AG20443 (cell line): ENCODE data around the gene FCER2.

ENCODE experiments used
- DNase-seq: peaks from one replicate; pipeline ENCODE4 v3.0.0; 2012; ENCODE audit warnings: low spot score, mixed read lengths

The FCER2 gene

DNA sequence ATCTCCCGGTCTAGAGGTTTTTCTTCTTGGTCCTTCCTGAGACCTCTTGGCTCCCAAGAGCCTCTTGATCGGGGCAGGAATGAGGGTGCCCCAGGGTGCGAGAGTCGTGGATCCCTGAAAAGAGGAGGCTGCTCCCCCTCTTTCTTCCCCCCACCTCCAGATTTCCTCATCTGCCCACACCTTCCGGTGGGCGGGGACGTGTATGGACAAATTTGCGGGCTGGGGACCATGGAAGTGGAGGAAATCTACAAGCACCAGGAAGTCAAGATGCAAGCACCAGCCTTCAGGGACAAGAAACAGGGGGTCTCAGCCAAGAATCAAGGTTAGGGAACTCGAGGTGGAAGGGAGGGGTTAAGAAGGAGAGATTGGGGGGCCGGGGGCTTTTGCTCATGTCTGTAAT, 25.1 kb downstream of the FCER2 start, which contains the start of gene MCEMP1:
MCEMP1 (plus strand) TSS at position 237 of the 400 bp plus-strand sequence; CDS start at position 268, 31 bp downstream.
- DNase-seq: no peak

DNA sequence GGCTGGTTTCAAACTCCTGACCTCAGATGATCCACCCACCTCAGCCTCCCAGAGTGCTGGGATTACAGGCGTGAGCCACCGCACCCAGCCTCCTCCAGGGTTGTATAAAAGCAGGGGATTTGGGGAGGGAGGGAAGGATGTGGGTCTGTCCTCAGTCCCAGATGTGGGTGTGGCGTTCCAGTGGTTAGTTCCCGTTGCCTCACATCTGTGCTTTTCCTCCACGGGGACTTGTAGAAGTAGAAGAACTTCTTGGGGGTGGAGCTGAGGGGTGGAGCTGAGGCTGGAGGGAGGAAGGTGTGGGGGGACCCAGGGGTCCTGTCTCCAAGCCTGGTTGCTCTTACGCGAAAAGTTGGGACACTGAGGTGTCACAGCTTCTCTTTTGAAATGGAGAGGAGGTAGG, 25.6 kb downstream of the FCER2 start:
- DNase-seq: no peak

DNA sequence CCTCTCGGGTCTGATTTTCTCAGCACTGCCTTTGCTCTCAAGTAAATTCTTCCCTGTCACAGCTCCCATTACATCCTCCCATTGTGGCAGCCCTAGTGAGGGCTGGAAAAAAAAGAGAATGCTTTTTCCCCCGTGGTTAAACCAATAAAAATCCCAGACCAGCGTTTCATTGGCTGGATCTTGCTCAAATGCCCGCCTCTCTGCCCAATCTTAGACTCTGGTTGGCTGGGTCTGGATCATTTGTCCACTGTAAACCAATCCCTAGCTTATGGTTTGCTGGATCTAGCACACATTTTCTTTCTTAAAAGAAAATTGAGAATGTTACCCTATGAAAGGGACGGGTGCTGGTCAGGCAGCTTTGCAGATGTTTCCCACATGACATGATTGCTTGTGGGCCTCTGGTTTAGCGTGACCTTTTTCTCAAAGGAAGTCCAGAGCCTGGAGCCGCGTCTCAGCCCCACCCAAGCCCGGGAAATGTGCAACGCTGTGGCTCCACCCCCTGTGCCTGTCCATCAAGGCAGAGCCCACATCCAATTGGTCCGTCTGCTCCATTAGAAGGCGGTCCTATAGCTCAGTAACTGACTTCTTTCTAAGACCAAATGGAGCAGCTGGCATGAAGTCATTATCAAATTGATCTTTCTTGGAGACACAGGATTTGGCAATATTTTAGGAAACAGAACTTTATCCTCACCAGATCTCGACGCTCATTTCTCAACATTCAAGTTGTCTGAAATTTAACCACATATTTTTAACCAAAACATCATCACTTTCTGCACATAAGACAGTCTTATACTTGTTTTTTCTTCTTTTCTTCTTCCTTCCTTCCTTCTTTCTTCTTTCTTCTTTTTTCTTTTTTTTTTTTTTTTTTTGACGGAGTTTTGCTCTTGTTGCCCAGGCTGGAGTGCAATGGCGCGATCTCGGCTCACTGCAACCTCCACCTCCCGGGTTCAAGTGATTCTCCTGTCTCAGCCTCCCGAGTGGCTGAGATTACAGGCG, 27.6 kb downstream of the FCER2 start:
- DNase-seq: peak; percentile 87

DNA sequence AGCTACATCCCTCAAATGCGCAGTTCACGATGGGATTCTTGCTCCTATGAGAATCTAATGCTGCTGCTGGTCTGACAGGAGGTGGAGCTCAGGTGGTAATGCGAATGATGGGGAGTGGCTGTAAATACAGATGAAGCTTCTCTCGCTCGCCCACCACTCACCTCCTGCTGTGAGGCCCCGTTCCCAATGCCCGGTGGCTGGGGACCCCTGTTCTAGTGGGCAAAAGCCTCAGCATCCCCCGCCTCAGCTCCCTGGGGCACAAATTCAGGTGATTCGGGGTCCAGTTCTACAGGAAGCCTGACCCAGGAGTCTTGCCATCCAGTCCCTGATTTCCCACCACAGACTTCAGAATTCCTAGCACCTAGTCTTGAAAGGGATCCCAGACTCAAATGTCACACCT, 29.4 kb downstream of the FCER2 start:
- no peak for DNase-seq

DNA sequence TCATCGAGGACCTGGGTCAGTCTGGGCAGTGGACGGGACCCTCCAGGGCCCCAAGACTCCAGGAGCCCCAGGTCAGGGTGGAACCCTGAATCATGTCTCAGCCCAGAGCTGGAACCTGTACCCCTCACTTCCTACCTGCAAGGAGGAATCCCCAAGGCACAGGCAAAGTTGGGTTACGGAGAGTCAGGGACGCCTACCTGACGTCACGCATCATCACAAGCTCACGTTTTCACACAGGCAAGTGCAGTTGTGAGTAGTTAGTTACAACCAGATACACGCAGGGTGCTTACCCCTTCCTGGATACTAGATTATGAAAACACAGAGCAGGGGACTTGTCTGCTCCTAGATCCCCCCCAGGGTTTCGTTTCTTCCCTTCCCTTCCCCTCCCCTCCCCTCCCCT, 31.1 kb downstream of the FCER2 start:
- DNase-seq: no peak

DNA sequence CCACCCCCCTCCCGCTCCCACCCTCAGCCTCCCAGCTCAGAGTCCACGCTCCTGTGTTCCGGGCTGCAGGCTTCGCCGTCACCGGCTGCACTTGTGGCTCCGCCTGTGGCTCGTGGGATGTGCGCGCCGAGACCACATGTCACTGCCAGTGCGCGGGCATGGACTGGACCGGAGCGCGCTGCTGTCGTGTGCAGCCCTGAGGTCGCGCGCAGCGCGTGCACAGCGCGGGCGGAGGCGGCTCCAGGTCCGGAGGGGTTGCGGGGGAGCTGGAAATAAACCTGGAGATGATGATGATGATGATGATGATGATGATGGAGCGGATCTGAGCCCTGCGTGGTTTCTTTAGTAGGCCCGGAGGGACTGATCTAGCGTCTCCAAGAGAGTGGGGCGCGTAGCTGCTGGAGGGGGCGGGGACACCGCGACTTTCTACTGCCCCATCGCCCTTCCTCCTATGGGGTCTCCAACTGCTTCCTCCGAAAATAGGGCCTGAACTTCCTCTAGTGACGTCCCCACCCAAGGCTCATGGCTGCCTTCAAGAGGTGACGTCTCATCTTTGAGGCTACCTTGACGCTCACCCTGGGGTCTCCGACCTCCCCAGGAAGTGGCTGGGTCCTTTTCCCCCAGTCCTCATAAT, 31.7 kb downstream of the FCER2 start:
- no peak for DNase-seq

DNA sequence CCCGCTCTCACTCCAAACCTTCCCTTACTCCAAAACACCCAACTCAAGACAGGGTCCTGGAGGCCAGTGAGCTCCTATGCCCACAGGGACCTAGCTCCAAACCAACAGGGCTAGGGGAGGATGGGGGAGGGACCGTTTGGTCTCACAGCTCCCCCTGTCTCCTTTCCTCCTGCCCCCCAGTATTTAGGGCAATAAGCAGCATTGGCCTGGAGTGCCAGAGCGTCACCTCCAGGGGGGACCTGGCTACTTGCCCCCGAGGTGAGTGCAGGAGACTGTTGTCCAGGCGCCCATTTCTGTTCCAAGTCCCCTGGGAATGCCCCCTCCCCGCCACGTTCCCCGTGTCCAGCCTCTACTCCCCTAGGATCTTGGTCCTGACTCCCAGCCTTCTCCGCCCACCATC, 32.3 kb downstream of the FCER2 start:
- no peak for DNase-seq

DNA sequence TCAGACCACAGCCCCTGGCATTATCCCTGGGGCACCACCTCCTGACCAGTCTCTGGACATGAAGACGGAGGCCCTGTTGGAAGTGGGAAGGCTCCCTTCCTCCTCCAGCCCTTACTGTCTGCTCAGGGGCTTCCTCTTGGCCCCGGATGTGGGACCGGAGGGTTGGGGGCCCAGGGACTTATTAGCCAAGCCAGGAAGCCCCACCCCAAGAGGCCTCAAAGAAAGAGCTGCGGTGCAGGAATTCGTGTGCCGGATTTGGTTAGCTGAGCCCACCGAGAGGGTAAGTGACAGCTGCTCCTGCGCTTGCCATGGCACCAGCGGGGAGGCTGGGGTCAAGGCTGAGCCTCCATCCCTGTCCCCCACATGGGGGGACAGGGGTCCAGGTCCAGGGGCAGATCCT, 33.1 kb downstream of the FCER2 start, which contains the start of gene RETN:
RETN (plus strand) TSS at position 208 of the 400 bp plus-strand sequence. CDS start 278 bp downstream, outside the sequence.
- DNase-seq: no peak

DNA sequence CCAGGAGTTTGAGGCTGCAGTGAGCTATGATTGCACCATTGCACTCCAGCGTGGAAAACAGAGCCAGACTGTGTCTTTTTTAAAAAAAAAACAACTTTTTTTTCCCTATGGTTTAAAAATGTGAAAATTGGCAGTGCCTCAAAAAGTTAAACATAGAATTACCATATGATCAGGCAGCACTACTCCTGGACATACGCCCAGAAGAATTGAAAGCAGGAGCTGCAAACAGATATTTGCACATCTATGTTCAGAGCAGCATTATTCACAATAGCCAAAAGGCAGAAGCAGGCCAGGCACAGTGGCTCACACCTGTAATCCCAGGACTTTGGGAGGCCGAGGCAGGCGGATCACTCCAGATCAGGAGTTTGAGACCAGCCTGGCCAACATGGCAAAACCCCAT, 36.9 kb downstream of the FCER2 start:
- DNase-seq: no peak

DNA sequence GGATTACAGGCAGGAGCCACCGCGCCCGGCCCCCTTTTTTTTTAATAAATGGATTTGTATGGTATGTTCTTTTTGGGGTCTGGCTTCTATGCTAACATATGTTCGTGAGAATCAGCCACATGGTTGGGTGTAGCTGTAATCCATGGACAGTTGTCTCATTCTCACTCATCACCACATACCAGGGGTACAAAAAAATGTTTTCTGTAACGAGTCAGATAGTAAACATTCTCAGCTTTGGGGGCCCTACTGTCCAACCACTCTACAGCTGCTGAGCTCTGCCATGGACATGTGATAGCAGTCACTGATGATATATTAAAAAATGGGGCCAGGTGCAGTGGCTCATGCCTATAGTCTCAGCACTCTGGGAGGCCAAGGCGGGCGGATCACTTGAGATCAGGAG, 38.2 kb downstream of the FCER2 start:
- DNase-seq: no peak

DNA sequence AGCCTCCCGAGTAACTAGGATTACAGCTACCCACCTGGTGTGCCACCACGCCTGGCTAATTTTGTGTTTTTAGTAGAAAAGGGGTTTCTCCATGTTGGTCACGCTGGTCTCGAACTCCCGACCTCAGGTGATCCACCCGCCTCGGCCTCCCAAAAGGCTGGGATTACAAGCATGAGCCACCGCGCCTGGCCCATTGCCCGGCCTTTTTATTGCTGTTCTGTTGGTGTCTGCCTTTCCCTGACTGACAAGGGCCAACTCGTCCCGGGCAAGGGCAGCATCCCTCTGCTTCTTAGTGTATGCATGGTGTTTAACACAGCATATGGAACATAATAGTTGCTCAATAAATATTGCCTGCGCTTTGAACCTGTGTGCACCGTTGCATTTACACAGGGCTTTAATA, 39.3 kb downstream of the FCER2 start:
- DNase-seq: no peak

DNA sequence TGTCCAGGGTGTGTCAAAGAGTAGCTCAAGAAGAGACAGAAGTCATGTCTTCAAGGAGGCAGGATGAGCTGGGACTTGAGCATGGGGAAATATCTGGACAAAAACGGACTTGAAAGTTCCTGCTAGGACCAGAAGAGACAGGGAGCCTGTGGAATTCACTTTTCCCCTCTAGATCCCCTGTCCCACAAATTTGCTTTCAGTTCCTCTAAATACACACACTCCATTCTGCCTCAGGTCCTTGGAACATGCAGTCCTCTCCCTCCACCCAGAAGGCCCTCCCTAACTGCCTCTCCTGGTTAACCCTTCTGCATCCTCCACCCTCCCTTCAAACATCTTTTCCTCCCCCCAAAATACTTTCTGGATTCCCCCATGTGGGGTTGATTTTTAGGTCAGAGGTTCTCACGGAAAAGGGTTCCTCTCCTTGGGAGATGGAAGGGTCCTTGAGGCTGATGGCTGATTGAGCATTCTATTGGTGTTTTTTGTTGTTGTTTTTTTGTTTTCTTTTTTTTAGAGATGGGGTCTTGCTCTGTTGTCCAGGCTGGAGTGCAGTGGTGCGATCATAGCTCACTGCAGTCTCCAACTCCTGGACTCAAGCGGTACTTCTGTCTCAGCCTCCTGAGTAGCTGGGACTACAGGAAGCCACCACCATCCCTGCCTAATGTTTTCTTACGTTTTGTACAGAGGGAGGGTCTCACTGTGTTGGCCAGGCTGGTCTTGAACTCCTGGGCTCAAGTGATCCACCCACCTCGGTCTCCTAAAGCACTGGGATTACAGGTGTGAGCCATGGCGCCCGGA, 40.0 kb downstream of the FCER2 start:
- DNase-seq: no peak

DNA sequence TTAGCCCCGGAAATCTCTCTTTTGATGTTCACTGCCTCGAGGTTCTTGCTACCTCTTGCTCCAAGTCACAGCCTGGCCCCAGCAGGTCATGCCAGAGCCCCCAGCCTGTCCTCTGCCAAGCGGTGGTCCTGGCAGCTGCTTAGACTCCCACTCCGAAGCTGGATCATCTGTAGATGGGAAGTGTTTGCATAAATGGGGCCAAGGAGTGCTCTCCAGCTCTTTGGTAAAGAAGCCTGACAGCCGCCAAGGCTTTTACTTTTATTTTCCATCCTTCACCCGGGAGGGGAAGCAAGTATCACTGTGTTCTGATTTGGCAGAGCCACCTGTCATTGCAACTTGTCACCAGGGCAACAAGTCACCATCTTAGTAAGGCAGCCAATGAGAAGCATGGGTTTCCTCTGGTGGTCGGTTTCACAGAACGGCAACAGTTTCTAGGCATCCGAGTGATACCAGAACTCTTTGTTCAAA, 43.7 kb downstream of the FCER2 start:
- no peak for DNase-seq

DNA sequence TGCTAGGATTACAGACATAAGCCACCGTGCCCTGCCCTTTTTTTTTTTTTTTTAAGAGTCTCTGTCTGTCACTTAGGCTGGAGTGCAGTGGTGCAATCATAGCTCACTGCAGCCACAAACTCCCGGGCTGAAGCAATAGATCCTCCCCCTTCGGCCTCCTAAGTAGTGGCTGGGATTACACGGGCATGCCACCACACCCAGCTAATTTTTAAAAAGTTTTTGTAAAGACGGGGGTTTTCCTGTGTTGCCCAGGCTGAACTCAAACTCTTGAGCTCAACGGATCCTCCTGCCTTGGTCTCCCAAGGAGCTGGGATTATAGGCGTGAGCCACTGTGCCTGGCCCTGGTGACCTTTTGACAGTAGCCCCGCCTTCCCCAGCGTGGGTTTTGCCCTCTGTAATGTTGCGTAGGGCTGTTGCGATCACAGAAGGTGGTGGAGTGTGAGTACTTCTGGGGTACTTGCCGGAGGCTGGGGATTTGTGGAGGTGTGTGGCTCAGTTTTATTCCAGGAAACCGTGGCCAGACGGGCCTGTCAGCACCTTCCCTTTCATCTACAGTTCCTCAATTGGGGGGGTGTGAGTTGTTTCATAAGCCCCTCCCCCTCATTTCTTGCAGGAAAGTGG, 44.7 kb downstream of the FCER2 start:
- DNase-seq: no peak

DNA sequence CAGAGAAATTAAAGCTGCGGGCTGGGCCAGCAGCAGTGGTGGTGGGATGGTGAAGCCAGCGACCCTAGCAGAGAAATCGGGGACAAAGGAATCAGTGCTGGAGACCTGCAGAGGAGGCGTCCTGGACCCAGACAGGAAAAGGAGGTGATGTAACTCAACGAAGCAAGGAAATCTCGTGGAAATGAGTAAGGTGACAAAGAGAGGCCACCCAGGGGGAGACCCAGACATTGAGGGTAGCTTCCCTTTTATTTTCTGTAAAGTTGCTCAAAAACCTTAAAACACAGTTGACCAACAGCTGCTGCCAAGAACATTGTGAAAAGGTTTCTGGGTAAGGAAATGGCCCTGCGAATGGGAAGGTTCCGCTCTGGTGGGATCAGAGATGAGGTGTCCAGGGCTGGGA, 46.4 kb downstream of the FCER2 start:
- no peak for DNase-seq

DNA sequence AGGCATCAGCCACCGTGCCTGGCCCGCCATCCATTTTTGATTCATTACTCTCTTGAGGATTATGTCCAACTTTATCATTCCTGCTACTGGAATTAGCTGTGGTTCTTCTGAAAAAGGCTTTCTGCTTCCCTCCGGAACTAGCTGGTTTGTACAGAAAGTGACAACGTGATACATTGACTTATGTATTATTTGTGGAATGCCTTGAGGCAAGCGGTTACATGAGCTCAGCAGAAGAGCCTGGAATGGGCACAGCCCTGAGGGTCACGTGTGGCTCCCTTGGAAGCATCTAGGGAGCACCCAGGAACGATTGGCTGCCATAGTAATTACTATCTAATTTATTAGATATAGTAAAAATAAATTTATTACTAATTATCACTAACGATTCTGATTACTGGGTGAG, 47.5 kb downstream of the FCER2 start:
- no peak for DNase-seq

DNA sequence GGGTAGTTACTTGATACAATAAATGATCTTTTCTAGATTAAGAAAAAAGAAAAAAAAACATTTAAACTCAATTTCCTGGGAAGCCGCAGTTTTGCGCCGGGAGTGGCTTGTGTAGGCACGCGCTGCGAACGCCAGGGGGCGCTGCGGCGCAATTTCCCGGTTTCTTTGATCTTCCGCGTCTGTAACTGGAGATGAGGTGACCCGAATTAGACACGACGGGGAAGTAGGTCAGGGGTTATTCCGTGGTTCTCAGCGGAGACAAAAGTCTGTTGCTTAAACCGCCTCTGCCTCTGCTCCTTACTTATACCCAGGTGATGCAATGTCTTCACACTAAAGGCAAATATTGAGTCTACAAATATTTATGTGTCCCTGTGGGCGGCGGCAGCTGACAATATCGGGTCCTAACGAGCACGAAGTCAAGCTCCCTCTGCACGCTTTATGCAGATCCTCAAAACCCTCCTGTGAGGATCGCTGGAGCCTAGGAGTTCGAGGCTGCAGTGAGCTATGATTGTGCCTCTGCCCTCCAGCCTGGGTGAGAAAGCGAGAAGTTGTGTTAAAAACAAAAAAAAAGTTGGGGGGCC, 49.8 kb downstream of the FCER2 start:
- DNase-seq: peak; percentile 86

DNA sequence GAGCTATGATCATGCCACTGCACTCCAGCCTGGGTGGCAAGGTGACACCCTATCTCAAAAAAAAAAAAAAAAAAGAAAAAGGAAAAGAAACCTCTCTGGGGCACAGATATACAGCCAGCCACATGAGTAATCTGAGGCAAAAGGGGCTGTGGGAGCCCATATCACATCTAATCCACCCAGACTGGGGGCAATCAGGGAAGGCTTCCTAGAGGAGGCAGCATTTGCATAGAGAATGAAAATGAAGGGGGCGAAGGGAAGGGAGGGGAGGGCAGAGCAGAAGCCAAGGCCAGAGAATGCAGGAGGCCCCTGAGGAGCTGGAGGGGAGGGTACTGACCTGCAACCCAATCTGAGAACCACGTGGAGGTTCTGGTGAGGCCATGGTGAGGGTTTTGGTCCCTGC, 51.8 kb downstream of the FCER2 start:
- DNase-seq: no peak

DNA sequence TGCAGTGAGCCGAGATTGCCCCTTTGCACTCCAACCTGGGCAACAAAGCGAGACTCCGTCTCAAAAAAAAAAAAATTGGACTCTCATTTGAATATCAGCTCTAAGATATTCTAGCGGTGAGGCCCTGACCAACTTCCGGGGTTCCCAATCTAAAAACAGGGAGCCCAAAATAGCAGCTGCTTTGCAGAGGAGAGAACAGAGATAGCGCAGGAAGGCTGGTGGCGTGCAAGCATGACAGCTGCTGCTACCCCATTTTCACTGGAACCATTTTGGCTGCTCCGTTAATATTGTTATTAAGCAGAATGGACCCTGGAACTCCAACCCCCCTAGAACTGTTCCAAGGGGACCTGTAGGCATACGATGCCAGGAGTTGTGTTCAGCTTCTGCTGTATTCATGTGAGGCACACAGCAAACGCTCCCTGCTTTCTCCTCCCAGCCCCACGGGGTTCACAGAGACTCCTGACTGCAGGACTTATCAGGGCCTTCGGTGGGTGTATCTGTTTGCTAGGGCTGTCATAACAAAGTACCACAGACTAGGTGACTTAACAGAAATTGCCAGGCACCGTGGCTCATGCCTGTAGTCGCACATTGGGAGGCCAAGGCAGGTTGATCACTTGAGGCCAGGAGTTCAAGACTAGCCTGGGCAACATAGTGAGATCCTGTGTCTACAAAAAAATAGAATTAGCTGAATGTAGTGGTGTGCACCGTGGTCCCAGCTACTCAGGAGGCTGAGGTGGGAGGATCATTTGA, 53.5 kb downstream of the FCER2 start:
- DNase-seq: no peak

DNA sequence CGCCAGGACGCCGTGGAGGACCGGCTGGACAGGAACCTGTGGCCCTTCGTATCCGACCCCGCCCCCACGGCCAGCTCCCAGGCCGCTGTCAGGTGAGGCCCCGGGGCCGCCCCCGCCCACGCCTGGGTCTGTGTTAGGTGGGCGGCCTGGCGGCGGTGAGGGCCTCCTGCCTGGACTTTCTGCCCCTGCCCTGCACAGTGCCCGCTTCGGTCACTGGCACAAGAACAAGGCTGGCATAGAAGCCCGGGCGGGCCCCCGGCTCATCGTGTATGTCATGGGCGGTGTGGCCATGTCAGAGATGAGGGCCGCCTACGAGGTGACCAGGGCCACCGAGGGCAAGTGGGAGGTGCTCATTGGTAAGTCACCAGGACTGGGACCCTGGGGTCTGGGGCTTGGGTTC, 54.8 kb downstream of the FCER2 start:
- no peak for DNase-seq

DNA sequence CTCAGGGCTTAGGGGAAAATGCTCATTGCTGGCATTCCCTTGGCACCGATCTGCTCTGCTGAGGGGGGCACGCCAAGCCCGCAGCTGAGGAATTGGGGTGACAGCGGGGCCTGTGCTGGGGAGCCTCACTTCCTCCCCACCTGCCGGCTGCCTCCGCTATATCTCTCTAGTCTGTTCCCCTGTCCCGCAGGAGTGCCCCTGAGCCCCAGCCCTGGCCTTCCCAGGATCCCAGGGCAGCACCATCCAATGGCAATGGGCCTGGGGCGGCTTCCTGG, 55.6 kb downstream of the FCER2 start:
- DNase-seq: no peak
